PC-9 (cell line): ENCODE data around the gene PDLIM5.

ENCODE experiments used
- CTCF ChIP-seq: fragments of 200-600 bp; sonication (generic); conservative IDR thresholded peaks from 2 replicates; pipeline ENCODE4 v1.6.1; 2017; ENCODE audit warnings: mixed run types, antibody characterized with exemption, mild to moderate bottlenecking, moderate library complexity
- EZH2 ChIP-seq: fragments of 200-600 bp; sonication (generic); IDR thresholded peaks from 2 replicates; pipeline ENCODE4 v1.8.0; 2017; ENCODE audit warnings: antibody characterized with exemption, low read depth

GRCh38 chr4:94519925-94520789 lies 68.4 kb downstream of the PDLIM5 start:
- no peak for TF ChIP-seq CTCF
- no peak for TF ChIP-seq EZH2
